K562 (cell line): ENCODE measurements around the gene FMN1. TPM values are rescaled to one million over a fixed set of nuclear protein-coding genes. Genes with fewer than 3 reads are reported as not detected.

Source experiments
- ATAC-seq: fragments of 200-7000 bp; cut with Tn5 transposase; 3 replicates; pipeline ENCODE4 v1.9.1; 2020; ENCODE audit warnings: moderate library complexity
- BruUV-seq: library from RNA; stranded (reverse); fragments of 400-500 nt; replicated peaks from 2 replicates; lab custom pipeline; 2021; lab: Mats Ljungman, UMichigan
- CTCF ChIA-PET: fragments of 300-600 bp; formaldehyde crosslinking; extraction: SDS; loops from one replicate; lab custom pipeline; 2021; ENCODE audit warnings: low intra/inter-chr PET ratio; lab: Yijun Ruan, JAX
- POLR2A ChIA-PET: fragments of 300-600, 350-650 bp; sonication (Branson Sonifier 250); formaldehyde crosslinking; extraction: SDS; loops from one replicate; lab custom pipeline; 2021; ENCODE audit warnings: antibody characterized with exemption, inconsistent platforms; lab: Yijun Ruan, JAX
- DNase-seq, 4 experiments: peaks; one replicate each; pipeline versions ENCODE4 v3.0.0 to v3.0.0-alpha.2; 2011 to 2018; ENCODE audit warnings: low spot score in 3 of 4, mixed read lengths in 3 of 4; ENCODE audit errors: extremely low read depth in 1 of 4
- FAIRE-seq: peaks from 2 replicates; lab custom pipeline; 2011; peaks lifted over from hg19 to GRCh38; lab: Jason Lieb, UNC
- H2AFZ ChIP-seq: 2 replicates; pipeline ENCODE4 v1.6.0; 2011; ENCODE audit warnings: low read depth, low read length, control low read depth, inconsistent platforms
- H3K27ac ChIP-seq: fragments of 200-600 bp; 3 replicates; pipeline ENCODE4 v1.8.0; 2011; ENCODE audit warnings: low read depth, mild to moderate bottlenecking, control low read depth, inconsistent platforms, low read length, moderate library complexity, mixed read lengths; ENCODE audit errors: extremely low read depth
- H3K27me3 ChIP-seq, 2 experiments: fragments of 300-600 bp in 1 of 2; 2 replicates in 1 of 2; 3 replicates in 1 of 2; pipeline versions ENCODE4 v1.6.0 to v1.8.0; 2011; ENCODE audit warnings: inconsistent platforms in 2 of 2, low read length in 2 of 2, mild to moderate bottlenecking in 1 of 2, mixed read lengths in 1 of 2, moderate library complexity in 1 of 2; ENCODE audit not compliant: control insufficient read depth in 2 of 2, insufficient read depth in 2 of 2
- H3K36me3 ChIP-seq: fragments of 300-600 bp; 3 replicates; pipeline ENCODE4 v1.8.0; 2011; ENCODE audit warnings: mild to moderate bottlenecking, low read length, inconsistent platforms; ENCODE audit not compliant: control insufficient read depth, insufficient read depth
- H3K4me1 ChIP-seq, 2 experiments: fragments of 200-600 bp in 1 of 2; replicated peaks in 1 of 2; 2 replicates in 1 of 2; 3 replicates in 1 of 2; pipeline versions ENCODE4 v1.5.1 to v1.8.0; 2011; ENCODE audit warnings: inconsistent platforms in 2 of 2, low read length in 2 of 2, mild to moderate bottlenecking in 1 of 2, mixed read lengths in 1 of 2, moderate library complexity in 1 of 2; ENCODE audit not compliant: control insufficient read depth in 2 of 2, insufficient read depth in 2 of 2
- H3K4me2 ChIP-seq: 2 replicates; pipeline ENCODE4 v1.6.1; 2011; ENCODE audit warnings: low read length, control low read depth, inconsistent platforms, mixed read lengths; ENCODE audit not compliant: insufficient read depth
- H3K4me3 ChIP-seq: fragments of 200-600 bp; sonication (generic), shearing (Covaris generic); 2 replicates; pipeline ENCODE4 v1.5.1; 2016; ENCODE audit warnings: control low read depth, inconsistent platforms
- H3K79me2 ChIP-seq: fragments of 200-600 bp; 3 replicates; pipeline ENCODE4 v1.8.0; 2011; ENCODE audit warnings: low read length, inconsistent platforms; ENCODE audit not compliant: control insufficient read depth, insufficient read depth
- H3K9ac ChIP-seq, 2 experiments: 2 replicates each; pipeline versions ENCODE4 v1.6.0 to v1.6.1; 2011; ENCODE audit warnings: low read depth in 2 of 2, low read length in 2 of 2, control low read depth in 1 of 2, inconsistent platforms in 1 of 2, mild to moderate bottlenecking in 1 of 2, mixed read lengths in 1 of 2; ENCODE audit not compliant: insufficient read depth in 1 of 2
- H3K9me1 ChIP-seq: one replicate; pipeline ENCODE4 v1.6.0; 2011; ENCODE audit warnings: inconsistent platforms, mild to moderate bottlenecking, low read length, moderate library complexity; ENCODE audit not compliant: control insufficient read depth, insufficient read depth
- H3K9me3 ChIP-seq: replicated peaks from 2 replicates; pipeline ENCODE4 v1.5.1; 2011; ENCODE audit warnings: low read depth, low read length, inconsistent platforms; ENCODE audit not compliant: control insufficient read depth, insufficient read depth
- H4K20me1 ChIP-seq: replicated peaks from 2 replicates; pipeline ENCODE4 v1.6.1; 2011; ENCODE audit warnings: low read length, inconsistent platforms, mixed read lengths; ENCODE audit not compliant: control insufficient read depth, insufficient read depth
- BRD4 ChIP-seq: fragments of 200-600 bp; sonication (generic); IDR thresholded peaks from 2 replicates; pipeline ENCODE4 v1.6.1; 2017; ENCODE audit warnings: inconsistent platforms
- CXXC5 ChIP-seq: fragments of 250-450 bp; sonication (Bioruptor Pico); IDR thresholded peaks from 2 replicates; pipeline ENCODE4 v1.8.0; 2022; ENCODE audit warnings: inconsistent platforms, mild to moderate bottlenecking, moderate library complexity
- FOXK1 ChIP-seq: sonication (generic); formaldehyde crosslinking; IDR thresholded peaks from 2 replicates; pipeline ENCODE4 v1.8.0; 2022; ENCODE audit warnings: missing genetic modification reagents, mild to moderate bottlenecking, borderline replicate concordance
- MAFG ChIP-seq: fragments of 450-650 bp; conservative IDR thresholded peaks from 2 replicates; pipeline ENCODE4 v1.6.1; 2016; ENCODE audit warnings: missing genetic modification characterization, missing compliant biosample characterization
- MCM7 ChIP-seq, 2 experiments: fragments of 450-650 bp; IDR thresholded peaks; 2 replicates each; pipeline ENCODE4 v1.6.1; 2016 to 2018
- RHOXF2B ChIP-seq: fragments of 250-450 bp; sonication (Bioruptor Pico); conservative IDR thresholded peaks from 2 replicates; pipeline ENCODE4 v1.5.1; 2021
- SAFB ChIP-seq: fragments of 200-400 bp; formaldehyde crosslinking; IDR thresholded peaks from 2 replicates; pipeline ENCODE4 v1.6.1; 2017; ENCODE audit warnings: low read depth, low read length, borderline replicate concordance
- SLC30A9 ChIP-seq: fragments of 250-450 bp; sonication (Bioruptor Pico); IDR thresholded peaks from 2 replicates; pipeline ENCODE4 v1.8.0; 2022; ENCODE audit warnings: mild to moderate bottlenecking, moderate library complexity
- STAT5A ChIP-seq: IDR thresholded peaks from 2 replicates; pipeline ENCODE4 v1.6.1; 2012; ENCODE audit warnings: low read length, inconsistent platforms, borderline replicate concordance
- TFAM ChIP-seq: fragments of 250-450 bp; sonication (Bioruptor Pico); conservative IDR thresholded peaks from 2 replicates; pipeline ENCODE4 v1.5.0; 2021; ENCODE audit warnings: mild to moderate bottlenecking, moderate library complexity
- WHSC1 ChIP-seq: IDR thresholded peaks from one replicate; pipeline ENCODE4 v1.6.1; 2012; ENCODE audit warnings: low read length, control low read depth, inconsistent platforms
- ZBTB7A ChIP-seq: IDR thresholded peaks from 2 replicates; pipeline ENCODE4 v1.6.1; 2011; ENCODE audit warnings: low read depth, mild to moderate bottlenecking, low read length, moderate library complexity, borderline replicate concordance; ENCODE audit not compliant: control insufficient read depth
- ZNF12 ChIP-seq: sonication (generic); formaldehyde crosslinking; IDR thresholded peaks from 2 replicates; pipeline ENCODE4 v1.4.0; 2020; ENCODE audit warnings: mild to moderate bottlenecking, missing genetic modification reagents
- ZNF668 ChIP-seq: fragments of 250-450 bp; sonication (Bioruptor Pico); IDR thresholded peaks from 2 replicates; pipeline ENCODE4 v1.8.0; 2022; ENCODE audit warnings: mild to moderate bottlenecking, inconsistent platforms
- ZNF764 ChIP-seq: fragments of 250-450 bp; sonication (Bioruptor Pico); IDR thresholded peaks from 2 replicates; pipeline ENCODE4 v1.4.0; 2020; ENCODE audit warnings: low read depth, mild to moderate bottlenecking, moderate library complexity
- WGBS: fragments of 100-300 bp; shearing (Covaris generic); methylation state at CpG from one replicate; pipeline ENCODE4 v1.1.6; 2016; ENCODE audit warnings: low coverage, mixed read lengths; ENCODE audit not compliant: insufficient coverage; ENCODE audit errors: missing lambda C conversion rate; 5-methylcytosine and 5-hydroxymethylcytosine counted together
- in situ Hi-C: fragments of 300-500 bp; cut with MboI; formaldehyde crosslinking; loops from 4 replicates; pipeline ENCODE4 v1.15.0; 2018; ENCODE audit warnings: inconsistent platforms, mixed read lengths
- intact Hi-C: fragments of 100-400 bp; cut with micrococcal nuclease; formaldehyde crosslinking; loops from 2 replicates; pipeline ENCODE4 v1.14.2; 2022
- polyA plus RNA-seq, 8 experiments: library from polyadenylated mRNA; depleted of rRNA in 4 of 8; stranded (reverse) in 5 of 8; unstranded in 3 of 8; fragments of >200 nt; fragmentation: Nextera tagmentation in 2 of 8; fragmentation: Illumina TruSeq in 1 of 8; extraction: Ambion mirVana in 2 of 8; extraction: Trizol in 1 of 8; gene quantifications; 2 replicates each; pipeline versions ENCODE4 v1.2.1 to v1.2.3, GENCODE V29; 2011 to 2014; ENCODE audit warnings: inconsistent platforms in 1 of 8, missing spikeins in 1 of 8
- total RNA-seq, 7 experiments: library from RNA; depleted of rRNA in 6 of 7; stranded (reverse); fragments of >200 nt in 6 of 7; fragmentation: Illumina TruSeq in 2 of 7; extraction: Trizol in 2 of 7; gene quantifications; 2 replicates each; pipeline versions ENCODE4 v1.2.1 to v1.2.3, GENCODE V29; 2011 to 2021; ENCODE audit warnings: low replicate concordance in 1 of 7
- TF ChIP-seq, protein P1 (sequence below): fragments of 450-650 bp; formaldehyde crosslinking; IDR thresholded peaks from 2 replicates; pipeline ENCODE4 v1.4.0; 2022; ENCODE audit warnings: missing genetic modification characterization
- TF ChIP-seq, protein P2 (sequence below): fragments of 250-450 bp; sonication (Bioruptor Pico); IDR thresholded peaks from 2 replicates; pipeline ENCODE4 v1.4.0; 2020; ENCODE audit warnings: borderline replicate concordance
- TF ChIP-seq, protein P3 (sequence below), 2 experiments: IDR thresholded peaks; 2 replicates each; pipeline ENCODE4 v1.6.1; 2011; ENCODE audit warnings: borderline replicate concordance in 1 of 2, control low read depth in 1 of 2, low read depth in 1 of 2, low read length in 1 of 2, mild to moderate bottlenecking in 1 of 2, mixed read lengths in 1 of 2, moderate library complexity in 1 of 2; ENCODE audit not compliant: insufficient read depth in 1 of 2, insufficient read length in 1 of 2, poor library complexity in 1 of 2, severe bottlenecking in 1 of 2; ENCODE audit errors: extremely low read depth in 1 of 2

Gene FMN1
- total and polyA plus RNA-seq, 9 of the 15 experiments (the other 6 are each of a cell fraction or from before 2014, with no cell fraction given), result 0.03 to 0.07 (median 0.04) TPM; not detected in 6

GRCh38 chr15:32825219-32825618, 369.3 kb downstream of the FMN1 start:
- H3K4me3 ChIP-seq, result no peak overlapping the region
- no peak overlapping the region for H3K9ac ChIP-seq
- intact Hi-C loops, result no loop called here
- in situ Hi-C loops, result no loop called here
- H2AFZ ChIP-seq, result no peak overlapping the region
- H4K20me1 ChIP-seq, result no peaks in the 10 kb centered on the region
- DNase-seq (no peak), FAIRE-seq (no peak), ATAC-seq (no peak)
- peaks cover 2 to 11% of the 10 kb centered on the region in 2 experiments; a peak in 2 of 5 replicates for H3K27me3 ChIP-seq
- POLR2A ChIA-PET, result no interaction called here
- TF ChIP-seq, protein P1, sequence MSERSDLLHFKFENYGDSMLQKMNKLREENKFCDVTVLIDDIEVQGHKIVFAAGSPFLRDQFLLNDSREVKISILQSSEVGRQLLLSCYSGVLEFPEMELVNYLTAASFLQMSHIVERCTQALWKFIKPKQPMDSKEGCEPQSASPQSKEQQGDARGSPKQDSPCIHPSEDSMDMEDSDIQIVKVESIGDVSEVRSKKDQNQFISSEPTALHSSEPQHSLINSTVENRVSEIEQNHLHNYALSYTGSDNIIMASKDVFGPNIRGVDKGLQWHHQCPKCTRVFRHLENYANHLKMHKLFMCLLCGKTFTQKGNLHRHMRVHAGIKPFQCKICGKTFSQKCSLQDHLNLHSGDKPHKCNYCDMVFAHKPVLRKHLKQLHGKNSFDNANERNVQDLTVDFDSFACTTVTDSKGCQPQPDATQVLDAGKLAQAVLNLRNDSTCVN (CRISPR knock-in tag), result no peak
- no peak for TF ChIP-seq BRD4
- no peak for TF ChIP-seq SAFB
- no peak for TF ChIP-seq TFAM (CRISPR knock-in tag)
- TF ChIP-seq MCM7 (IDR thresholded peaks at IDR 0.05), result no peak
- no peak for TF ChIP-seq WHSC1
- TF ChIP-seq RHOXF2B (CRISPR knock-in tag), result no peak
- TF ChIP-seq ZNF764 (CRISPR knock-in tag), result no peak
- TF ChIP-seq, protein P2, sequence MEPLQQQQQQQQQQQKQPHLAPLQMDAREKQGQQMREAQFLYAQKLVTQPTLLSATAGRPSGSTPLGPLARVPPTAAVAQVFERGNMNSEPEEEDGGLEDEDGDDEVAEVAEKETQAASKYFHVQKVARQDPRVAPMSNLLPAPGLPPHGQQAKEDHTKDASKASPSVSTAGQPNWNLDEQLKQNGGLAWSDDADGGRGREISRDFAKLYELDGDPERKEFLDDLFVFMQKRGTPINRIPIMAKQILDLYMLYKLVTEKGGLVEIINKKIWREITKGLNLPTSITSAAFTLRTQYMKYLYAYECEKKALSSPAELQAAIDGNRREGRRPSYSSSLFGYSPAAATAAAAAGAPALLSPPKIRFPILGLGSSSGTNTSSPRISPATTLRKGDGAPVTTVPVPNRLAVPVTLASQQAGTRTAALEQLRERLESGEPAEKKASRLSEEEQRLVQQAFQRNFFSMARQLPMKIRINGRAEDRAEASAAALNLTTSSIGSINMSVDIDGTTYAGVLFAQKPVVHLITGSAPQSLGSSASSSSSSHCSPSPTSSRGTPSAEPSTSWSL, result no peak
- TF ChIP-seq STAT5A, result no peak
- TF ChIP-seq ZBTB7A, result no peak
- no peak for TF ChIP-seq FOXK1 (CRISPR knock-in tag)
- TF ChIP-seq ZNF12 (CRISPR knock-in tag), result no peak
- TF ChIP-seq CXXC5 (CRISPR knock-in tag), result no peak
- TF ChIP-seq, protein P3, sequence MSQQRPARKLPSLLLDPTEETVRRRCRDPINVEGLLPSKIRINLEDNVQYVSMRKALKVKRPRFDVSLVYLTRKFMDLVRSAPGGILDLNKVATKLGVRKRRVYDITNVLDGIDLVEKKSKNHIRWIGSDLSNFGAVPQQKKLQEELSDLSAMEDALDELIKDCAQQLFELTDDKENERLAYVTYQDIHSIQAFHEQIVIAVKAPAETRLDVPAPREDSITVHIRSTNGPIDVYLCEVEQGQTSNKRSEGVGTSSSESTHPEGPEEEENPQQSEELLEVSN (IDR thresholded peaks at IDR 0.05; ENCODE audit: borderline replicate concordance in 1 of 2, extremely low read depth in 1 of 2, insufficient read depth in 1 of 2, insufficient read length in 1 of 2, low read depth in 1 of 2, low read length in 1 of 2, poor library complexity in 1 of 2, severe bottlenecking in 1 of 2), result no peak
- no peak for TF ChIP-seq SLC30A9 (CRISPR knock-in tag)
- TF ChIP-seq MAFG, result no peak
- no peak for TF ChIP-seq ZNF668 (CRISPR knock-in tag)
- H3K9me3 ChIP-seq, result no peaks in the 10 kb centered on the region
- H3K27ac ChIP-seq, result no peak overlapping the region
- H3K9me1 ChIP-seq, result no peaks in the 10 kb centered on the region
- no peaks in the 10 kb centered on the region for H3K79me2 ChIP-seq
- CTCF ChIA-PET, result no interaction called here
- 0% methylated on average over 4 of the region's 4 CpGs for WGBS
- H3K4me1 ChIP-seq, result no peaks in the 10 kb centered on the region
- H3K36me3 ChIP-seq, result no peaks in the 10 kb centered on the region
- no TSS peak for BruUV-seq
- H3K4me2 ChIP-seq, result no peak overlapping the region
